SK-N-SH (cell line): Measurements from ENCODE around the gene SPINK5.

Experiments used
- CHD2 ChIP-seq: fragments of 150-350 bp; IDR thresholded peaks from 2 replicates; pipeline ENCODE4 v1.6.1; 2018; ENCODE audit warnings: low read length; ENCODE audit not compliant: partially characterized antibody
- CTCF ChIP-seq: fragments of 200-600 bp; sonication (generic); IDR thresholded peaks from 2 replicates; pipeline ENCODE4 v1.6.1; 2017; ENCODE audit warnings: antibody characterized with exemption, mild to moderate bottlenecking, moderate library complexity
- EP300 ChIP-seq, 2 experiments: IDR thresholded peaks; 2 replicates each; pipeline versions ENCODE4 v1.4.0 to v1.6.1; 2012; ENCODE audit warnings: borderline replicate concordance in 1 of 2, low read depth in 1 of 2, low read length in 1 of 2
- EZH2phosphoT487 ChIP-seq: fragments of 200-600 bp; sonication (generic); IDR thresholded peaks from 2 replicates; pipeline ENCODE4 v1.6.1; 2017; ENCODE audit warnings: low read depth, mixed run types, mild to moderate bottlenecking, antibody characterized with exemption, moderate library complexity, borderline replicate concordance
- MAX ChIP-seq: IDR thresholded peaks from 2 replicates; pipeline ENCODE4 v1.4.0; 2012; ENCODE audit warnings: low read depth
- REST ChIP-seq: IDR thresholded peaks from 2 replicates; pipeline ENCODE4 v1.6.1; 2012; ENCODE audit warnings: mild to moderate bottlenecking, low read depth, low read length, moderate library complexity
- RXRA ChIP-seq: IDR thresholded peaks from 2 replicates; pipeline ENCODE4 v1.4.0; 2012; ENCODE audit warnings: low read depth, mild to moderate bottlenecking, borderline replicate concordance
- TAF1 ChIP-seq: IDR thresholded peaks from 2 replicates; pipeline ENCODE4 v1.6.1; 2012; ENCODE audit warnings: low read depth, mild to moderate bottlenecking, low read length, moderate library complexity, borderline replicate concordance
- YY1 ChIP-seq: IDR thresholded peaks from 2 replicates; pipeline ENCODE4 v1.4.0; 2012; ENCODE audit warnings: low read depth, mild to moderate bottlenecking

GRCh38 chr5:148094336-148094735 lies 30.6 kb downstream of the SPINK5 start:
- TF ChIP-seq CTCF (no peak), TAF1 (no peak), EZH2phosphoT487 (no peak), EP300 (IDR thresholded peaks at IDR 0.05; ENCODE audit: borderline replicate concordance in 1 of 2, low read depth in 1 of 2, low read length in 1 of 2) (no peak), RXRA (no peak), YY1 (no peak), MAX (no peak), REST (no peak), CHD2 (no peak)
